ENCODE results near the gene ABCB10.

GRCh38 chr1:229597877-229598276 is 39.4 kb upstream of the ABCB10 start:
- TF ChIP-seq CTCF (IDR thresholded peaks at IDR 0.05) (no peak), POLR2A (IDR thresholded peaks at IDR 0.05) (no peak)

Measured in Peyer's patch (tissue), 4 donors.